HG03558 (cell line): ENCODE measurements around the gene TRNAU1AP.
"Not testable (repeated sequence)": the region's sequence is repeated elsewhere in the genome, so short reads cannot be mapped to it uniquely, and the experiment has no call there.

Experiments
- ATAC-seq: cut with Tn5 transposase; IDR thresholded peaks from one replicate; pipeline ENCODE4 v1.9.1; 2021; ENCODE audit warnings: moderate number of reproducible peaks; ENCODE audit not compliant: unreplicated experiment; ENCODE audit errors: extremely low read depth

TRNAU1AP gene

GRCh38 chr1:28520796-28521195, 32.1 kb upstream of the TRNAU1AP start:
- ATAC-seq, result not testable (repeated sequence)

GRCh38 chr1:28521502-28522164, 31.3 kb upstream of the TRNAU1AP start:
- ATAC-seq, result no peak

DNA sequence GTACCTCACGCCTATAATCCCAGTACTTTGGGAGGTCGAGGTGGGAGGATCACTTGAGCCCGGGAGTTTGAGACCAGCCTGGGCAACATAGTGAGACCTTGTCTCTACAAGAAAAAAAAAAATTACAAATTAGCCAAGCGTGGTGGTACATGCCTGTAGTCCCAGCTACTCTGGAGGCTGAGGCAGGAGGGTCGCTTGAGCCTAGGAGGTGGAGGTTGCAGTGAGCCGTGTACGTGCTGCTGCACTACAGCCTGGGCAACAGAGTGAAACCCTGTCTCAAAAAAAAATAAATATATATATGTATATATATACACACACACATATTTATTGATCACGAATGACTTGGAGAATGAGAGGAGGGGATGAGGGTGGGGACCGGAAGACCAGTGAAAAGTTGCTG, 30.3 kb upstream of the TRNAU1AP start:
- ATAC-seq, result not testable (repeated sequence)

DNA sequence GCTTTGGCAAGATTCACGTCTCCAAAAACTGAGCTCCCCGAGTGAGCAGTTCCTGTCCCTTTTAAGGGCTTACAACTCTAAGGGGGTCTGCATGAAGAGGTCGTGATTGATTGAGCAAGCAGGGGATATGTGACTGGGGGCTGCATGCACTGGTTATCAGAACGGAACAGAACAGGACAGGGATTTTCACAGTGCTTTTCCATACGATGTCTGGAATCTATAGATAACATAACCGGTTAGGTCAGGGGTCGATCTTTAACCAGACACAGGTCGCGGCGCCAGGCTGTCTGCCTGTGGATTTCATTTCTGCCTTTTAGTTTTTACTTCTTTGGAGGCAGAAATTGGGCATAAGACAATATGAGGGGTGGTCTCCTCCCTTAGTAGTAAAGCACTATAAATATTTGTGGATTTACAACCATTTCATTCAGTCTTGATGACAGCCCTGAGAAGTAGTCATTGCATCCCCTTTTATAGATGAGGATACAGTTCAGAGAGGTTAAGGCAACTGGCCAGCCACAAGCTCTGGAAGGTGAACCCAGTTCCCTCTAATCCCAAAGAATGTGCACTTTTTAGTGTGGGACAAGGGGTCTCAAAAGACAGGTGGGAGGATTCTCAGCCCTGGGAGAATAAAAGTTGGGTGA, 27.8 kb upstream of the TRNAU1AP start:
- not testable (repeated sequence) for ATAC-seq

DNA sequence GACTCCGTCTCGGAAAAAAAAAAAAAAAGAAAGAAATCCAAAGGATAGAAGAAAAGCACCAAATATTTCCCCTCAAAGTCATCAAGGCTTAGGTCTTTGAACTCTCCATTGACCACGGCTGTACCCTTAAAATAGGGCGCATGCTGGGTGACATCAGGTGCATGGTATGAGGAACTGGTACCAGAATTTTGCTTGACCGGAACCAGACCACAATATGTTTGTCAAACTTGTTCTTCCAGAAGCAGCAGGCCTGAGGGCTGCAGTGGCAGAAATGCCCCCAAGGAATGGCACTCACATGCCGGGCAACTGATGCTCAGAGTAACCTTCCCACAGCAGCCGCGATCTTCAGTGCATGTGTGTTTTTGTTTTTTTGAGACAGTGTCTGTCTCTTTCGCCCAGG, 26.0 kb upstream of the TRNAU1AP start:
- no peak for ATAC-seq

DNA sequence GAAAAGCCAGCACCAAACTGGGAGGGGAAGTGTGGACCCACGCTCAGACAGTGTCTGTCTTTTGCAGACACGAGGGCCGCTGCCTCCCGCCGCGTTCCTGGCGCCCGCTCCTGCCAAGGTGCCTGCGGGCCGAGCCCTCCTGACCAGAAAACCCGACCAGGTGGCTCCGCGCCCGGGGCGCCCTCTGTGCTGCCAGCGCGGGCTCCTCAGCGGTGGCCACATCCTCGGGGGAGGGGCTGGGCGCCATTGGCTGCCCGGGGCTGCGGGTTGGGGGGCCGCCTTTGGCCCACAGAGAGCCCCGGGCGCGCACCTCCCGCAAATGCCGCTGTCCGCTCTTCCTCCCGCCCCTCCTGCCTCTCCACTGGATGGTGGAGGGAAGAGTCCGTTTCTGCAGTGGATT, 22.4 kb upstream of the TRNAU1AP start:
- ATAC-seq, result no peak

- ATAC-seq, result no peak
These were observed 18.2 kb upstream of the TRNAU1AP start for GRCh38 chr1:28534671-28535070.

DNA sequence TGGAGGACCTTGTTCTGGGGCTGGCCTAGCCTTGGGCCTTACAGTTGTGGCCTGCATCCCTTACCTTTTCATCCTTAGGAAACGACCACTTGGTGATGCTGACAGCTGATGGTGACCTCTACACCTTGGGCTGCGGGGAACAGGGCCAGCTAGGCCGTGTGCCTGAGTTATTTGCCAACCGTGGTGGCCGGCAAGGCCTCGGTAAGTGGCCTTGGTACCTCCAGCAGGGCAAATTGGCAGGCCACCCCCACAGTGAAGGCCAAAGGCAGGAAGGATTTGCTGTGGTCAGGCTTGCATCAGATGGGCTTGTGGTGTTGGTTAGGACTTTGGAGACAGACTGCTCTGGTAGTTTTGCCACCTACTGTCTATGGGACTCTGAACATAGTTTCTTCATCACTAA, 17.7 kb upstream of the TRNAU1AP start:
- ATAC-seq, result no peak

DNA sequence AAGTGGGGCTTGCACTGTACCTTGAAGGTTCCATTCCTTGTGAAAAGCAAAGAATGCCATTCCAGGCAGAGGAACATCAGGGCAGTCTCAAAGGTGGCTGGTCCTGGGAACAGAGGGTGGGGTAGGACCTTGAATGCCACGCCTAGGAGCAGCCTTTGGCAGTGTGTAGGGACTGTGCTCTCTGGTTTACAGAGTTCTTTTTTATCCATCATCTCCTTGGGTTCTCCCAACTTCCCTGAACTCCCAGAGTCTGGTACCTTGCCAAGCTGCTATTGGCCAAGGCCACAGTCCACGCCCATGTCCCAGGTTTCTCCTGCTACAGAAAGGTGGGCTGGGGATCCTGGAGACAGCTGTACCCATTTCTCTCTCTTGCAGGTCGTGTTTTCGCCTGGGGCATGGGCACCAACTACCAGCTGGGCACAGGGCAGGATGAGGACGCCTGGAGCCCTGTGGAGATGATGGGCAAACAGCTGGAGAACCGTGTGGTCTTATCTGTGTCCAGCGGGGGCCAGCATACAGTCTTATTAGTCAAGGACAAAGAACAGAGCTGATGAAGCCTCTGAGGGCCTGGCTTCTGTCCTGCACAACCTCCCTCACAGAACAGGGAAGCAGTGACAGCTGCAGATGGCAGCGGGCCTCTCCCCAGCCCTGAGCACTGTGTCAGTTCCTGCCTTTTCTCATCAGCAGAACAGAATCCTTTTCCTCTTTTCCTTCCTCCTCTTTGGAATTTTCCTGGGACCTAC, 15.3 kb upstream of the TRNAU1AP start:
- ATAC-seq, result no peak

DNA sequence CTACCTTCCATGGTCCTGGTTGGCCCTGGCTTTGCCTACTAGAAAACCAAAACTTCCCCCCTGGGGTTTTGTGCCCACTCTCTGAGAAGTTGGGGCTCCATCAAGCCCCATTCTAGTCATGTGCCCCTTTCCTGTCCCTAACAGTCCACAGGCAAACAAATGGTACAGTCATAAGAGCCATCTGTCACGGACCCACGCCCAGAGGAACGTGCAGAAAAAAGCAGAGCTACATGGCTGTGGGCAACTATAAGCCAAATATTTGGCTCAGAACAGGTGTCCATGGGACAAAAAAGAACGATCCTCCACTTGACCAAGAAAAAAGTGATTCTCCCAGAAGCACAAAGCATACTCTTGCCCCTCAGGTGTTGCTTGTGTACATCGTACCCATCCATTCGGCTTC, 14.6 kb upstream of the TRNAU1AP start:
- ATAC-seq, result no peak

DNA sequence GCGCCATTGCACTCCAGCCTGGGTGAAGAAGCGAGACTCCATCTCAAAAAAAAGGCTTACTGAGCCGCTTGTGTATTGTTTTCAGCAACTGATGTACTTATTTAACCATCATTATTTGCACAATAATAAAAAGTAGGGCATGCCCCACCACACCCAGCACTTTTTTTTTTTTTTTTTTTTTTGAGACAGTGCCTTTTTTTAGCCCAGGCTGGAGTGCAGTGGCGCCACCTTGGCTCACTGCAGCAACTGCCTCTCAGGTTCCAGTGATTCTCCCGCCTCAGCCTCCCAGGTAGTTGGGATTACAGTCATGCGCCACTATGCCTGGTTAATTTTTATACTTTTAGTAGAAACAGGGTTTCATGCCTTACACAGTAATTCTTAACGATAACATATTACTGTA, 12.2 kb upstream of the TRNAU1AP start:
- ATAC-seq, result no peak

DNA sequence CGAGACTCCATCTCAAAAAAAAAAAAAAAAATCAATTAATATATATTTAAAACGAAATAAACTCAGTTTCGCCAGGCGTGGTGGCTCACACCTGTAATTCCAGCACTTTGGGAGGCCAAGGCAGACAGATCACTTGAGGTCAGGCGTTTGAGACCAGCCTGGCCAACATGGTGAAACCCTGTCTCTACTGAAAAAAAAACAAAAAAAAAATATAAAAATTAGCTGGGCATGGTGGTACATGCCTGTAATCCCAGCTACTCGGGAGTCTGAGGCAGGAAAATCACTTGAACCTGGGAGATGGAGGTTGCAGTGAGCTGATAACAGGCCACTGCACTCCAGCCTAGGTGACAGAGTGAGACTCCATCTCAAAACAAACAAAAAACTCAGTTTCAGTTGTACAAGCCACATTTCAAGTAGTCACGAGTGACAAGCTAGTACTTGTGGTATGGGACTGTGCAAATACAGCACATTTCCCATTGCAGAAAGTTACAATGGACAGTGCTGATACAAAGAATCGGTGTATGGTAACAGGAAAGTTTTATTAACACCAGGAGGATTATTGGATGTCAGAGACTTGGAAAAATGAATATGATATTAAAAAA, 11.4 kb upstream of the TRNAU1AP start:
- ATAC-seq, result not testable (repeated sequence)

DNA sequence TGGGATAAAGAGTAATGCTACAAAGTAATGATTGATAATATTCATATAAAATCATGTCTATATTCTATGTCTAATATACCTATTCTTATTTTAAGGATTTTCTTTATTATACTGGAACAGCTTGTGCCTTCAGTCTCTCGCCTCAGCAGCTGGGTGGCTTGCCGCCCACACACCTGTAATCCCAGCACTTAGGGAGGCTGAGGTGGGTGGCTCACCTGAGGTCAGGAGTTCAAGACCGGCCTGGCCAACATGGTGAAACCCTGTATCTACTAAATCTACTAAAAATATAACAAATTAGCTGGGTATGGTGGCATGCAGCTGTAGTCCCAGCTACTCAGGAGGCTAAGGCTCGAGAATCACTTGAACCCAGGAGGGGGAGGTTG, 7.6 kb upstream of the TRNAU1AP start:
- ATAC-seq, result no peak

DNA sequence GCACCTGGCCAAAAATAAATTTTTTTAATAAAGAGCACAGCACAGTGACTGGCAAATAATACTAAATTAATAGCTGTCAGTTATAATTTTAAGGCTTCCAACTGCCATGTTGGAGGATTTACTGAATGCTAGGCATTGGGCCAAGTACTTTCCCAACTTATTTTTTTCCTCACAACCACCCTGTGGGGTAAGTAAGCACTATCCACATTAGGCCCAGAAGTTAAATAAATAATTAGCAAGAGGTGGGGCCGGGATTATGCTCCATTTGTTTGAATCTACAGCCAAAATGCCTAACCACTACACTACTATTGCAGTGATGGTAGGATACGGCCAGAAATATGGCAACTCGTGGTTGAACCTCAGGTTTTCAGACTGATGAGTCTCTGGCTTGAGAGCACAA, 4.6 kb upstream of the TRNAU1AP start:
- no peak for ATAC-seq

- ATAC-seq, result no peak
These were observed 1.5 kb upstream of the TRNAU1AP start for GRCh38 chr1:28551381-28551780.

GRCh38 chr1:28560886-28561285, 8.0 kb downstream of the TRNAU1AP start:
- ATAC-seq, result no peak

DNA sequence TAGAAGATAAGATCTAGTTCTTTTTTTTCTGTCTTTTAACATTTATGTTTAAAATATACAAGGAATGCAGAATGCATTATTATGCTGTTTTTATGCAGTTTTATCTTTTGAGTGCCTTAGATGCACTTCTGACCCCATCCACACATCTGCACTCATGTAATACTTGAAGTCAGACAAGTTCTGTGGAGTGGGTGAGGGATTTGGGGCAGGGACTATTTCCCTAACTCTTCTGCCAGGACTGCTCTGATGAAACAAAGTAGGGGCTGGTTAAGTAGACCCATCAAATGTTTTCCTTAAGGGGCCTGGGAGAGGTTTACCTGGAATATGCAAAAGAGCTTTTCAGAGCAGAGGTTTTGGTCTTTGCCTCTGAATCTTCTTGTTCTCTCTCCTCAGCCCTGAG, 11.4 kb downstream of the TRNAU1AP start:
- no peak for ATAC-seq

GRCh38 chr1:28565040-28565439, 12.2 kb downstream of the TRNAU1AP start:
- no peak for ATAC-seq

- no peak for ATAC-seq
These were observed 12.8 kb downstream of the TRNAU1AP start for GRCh38 chr1:28565726-28566125.

DNA sequence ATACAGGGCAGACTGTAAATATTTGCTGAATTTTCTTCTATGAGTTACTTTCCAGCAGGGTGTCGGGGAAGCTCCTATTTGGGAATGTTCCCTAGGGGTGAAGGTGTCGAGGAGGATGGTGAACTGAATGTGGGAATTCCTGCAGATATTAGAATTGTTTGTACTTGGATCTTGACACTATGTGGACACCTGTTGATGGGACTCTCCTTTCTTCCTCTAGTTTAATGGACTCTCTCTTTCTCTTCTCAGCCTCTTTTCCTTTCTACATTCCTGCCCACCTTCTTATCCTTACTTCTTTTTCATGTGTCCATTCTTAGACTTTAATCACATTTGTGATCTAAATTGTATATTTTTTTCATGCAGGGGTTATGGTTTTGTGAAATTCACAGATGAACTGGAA, 14.0 kb downstream of the TRNAU1AP start:
- ATAC-seq, result no peak

DNA sequence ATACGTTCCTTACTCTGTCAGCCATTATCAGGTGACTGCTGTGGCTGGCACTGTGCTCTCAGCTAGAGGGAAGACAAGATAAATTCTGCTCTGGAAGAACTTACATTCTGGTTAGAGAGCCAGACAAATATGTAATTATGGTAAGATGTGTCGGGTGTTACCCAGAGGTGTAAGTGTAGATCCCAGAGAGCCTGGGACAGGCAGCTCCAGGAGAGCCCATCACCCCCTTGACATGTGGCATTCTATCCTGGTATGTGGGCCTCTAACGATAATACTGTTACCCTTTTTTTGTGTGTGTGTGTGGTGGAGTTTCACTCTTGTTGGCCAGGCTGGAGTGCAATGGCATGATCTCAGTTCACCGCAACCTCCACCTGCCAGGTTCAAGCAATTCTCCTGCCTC, 19.0 kb downstream of the TRNAU1AP start:
- no peak for ATAC-seq
